Esophagus squamous epithelium (tissue), 5 donors: ENCODE measurements around the gene OTOG. TPM values are rescaled to one million over a fixed set of nuclear protein-coding genes. Genes with fewer than 3 reads are reported as not detected.
"Not testable (repeated sequence)": the region's sequence is repeated elsewhere in the genome, so short reads cannot be mapped to it uniquely, and the experiment has no call there.

Experiments
- DNase-seq: peaks from one replicate; lab custom pipeline; 2025; lab: John Stamatoyannopoulos, UW
- H3K27ac ChIP-seq, 4 donors: fragments of 200-600 bp; sonication (generic); one replicate each; pipeline ENCODE4 v1.5.1; 2016 to 2019; ENCODE audit warnings: mild to moderate bottlenecking in 1 of 4
- H3K27me3 ChIP-seq, 4 donors: fragments of 200-600 bp; sonication (generic); 1 replicate in 3 of 4; 2 replicates in 1 of 4; pipeline versions ENCODE4 v1.5.1 to v1.6.0; 2017 to 2021; ENCODE audit warnings: antibody characterized with exemption in 1 of 4
- H3K36me3 ChIP-seq, 3 donors: fragments of 200-600 bp; sonication (generic); one replicate each; pipeline ENCODE4 v1.5.1; 2016 to 2019
- H3K4me1 ChIP-seq, 3 donors: fragments of 200-600 bp; sonication (generic); one replicate each; pipeline ENCODE4 v1.5.1; 2017 to 2019
- H3K4me3 ChIP-seq, 4 donors: fragments of 200-600 bp; sonication (generic); 1 replicate in 3 of 4; 2 replicates in 1 of 4; pipeline ENCODE4 v1.5.1; 2016 to 2019; ENCODE audit warnings: mild to moderate bottlenecking in 2 of 4, moderate library complexity in 1 of 4
- H3K9me3 ChIP-seq, 3 donors: fragments of 200-600 bp; sonication (generic); one replicate each; pipeline ENCODE4 v1.5.1; 2016 to 2019
- POLR2A ChIP-seq, 4 donors: fragments of 450-650 bp; IDR thresholded peaks; one replicate each; pipeline ENCODE4 v1.6.1; 2017; ENCODE audit warnings: antibody characterized with exemption in 4 of 4, mild to moderate bottlenecking in 4 of 4, moderate library complexity in 3 of 4
- WGBS, 2 donors: methylation state at CpG; one replicate each; pipeline ENCODE4 v1.1.5; 2018; 5-methylcytosine and 5-hydroxymethylcytosine counted together
- intact Hi-C: fragments of 100-400 bp; cut with DNase I; formaldehyde crosslinking; loops from one replicate; pipeline ENCODE4 v1.15.0; 2022
- total RNA-seq, 4 donors: library from RNA; depleted of rRNA; stranded (reverse); fragments of >200 nt; gene quantifications; one replicate each; pipeline ENCODE4 v1.1.0, GENCODE V29; 2016
- TF ChIP-seq, protein P1 (sequence below), 6 experiments: fragments of 450-650 bp in 4 of 6; fragments of 200-600 bp in 2 of 6; sonication (generic) in 2 of 6; IDR thresholded peaks; one replicate each; pipeline ENCODE4 v1.5.1; 2016 to 2019; ENCODE audit warnings: antibody characterized with exemption in 6 of 6, mild to moderate bottlenecking in 4 of 6, moderate library complexity in 4 of 6
- donor health status: DM: yes; HTN: yes; CAD: no.

OTOG gene
- total RNA-seq, 4 donors from 2014 or later: not detected

DNA sequence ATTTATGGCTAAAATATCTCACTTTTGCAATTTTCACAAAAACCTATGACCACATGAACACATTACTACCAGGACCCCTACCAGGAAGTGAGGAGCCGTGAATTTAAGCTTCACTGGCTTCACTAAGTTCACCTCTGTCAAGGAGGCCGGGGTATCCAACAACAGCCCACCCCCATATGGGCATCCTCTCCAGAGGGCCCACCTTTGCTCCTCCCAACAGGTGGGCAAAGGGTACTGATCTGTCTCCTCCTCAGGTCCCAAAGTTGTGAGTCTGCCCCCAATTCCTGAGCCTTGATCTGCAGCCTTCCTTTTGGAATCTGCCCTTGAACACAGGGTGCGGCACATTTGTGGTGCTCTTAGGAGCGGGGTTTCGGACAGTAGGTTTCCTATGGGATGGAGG, 66.9 kb downstream of the OTOG start:
- Histone ChIP-seq H3K36me3 (no peaks in the 10 kb centered on the region), H3K9me3 (no peaks in the 10 kb centered on the region), H3K27ac (no peak overlapping the region), H3K4me3 (no peak overlapping the region), H3K4me1 (no peaks in the 10 kb centered on the region), H3K27me3 (peaks cover 0 to 19% (median 0%) of the 10 kb centered on the region in 4 donors)
- no peak for DNase-seq
- intact Hi-C loops: no loop called here
- TF ChIP-seq, protein P1, sequence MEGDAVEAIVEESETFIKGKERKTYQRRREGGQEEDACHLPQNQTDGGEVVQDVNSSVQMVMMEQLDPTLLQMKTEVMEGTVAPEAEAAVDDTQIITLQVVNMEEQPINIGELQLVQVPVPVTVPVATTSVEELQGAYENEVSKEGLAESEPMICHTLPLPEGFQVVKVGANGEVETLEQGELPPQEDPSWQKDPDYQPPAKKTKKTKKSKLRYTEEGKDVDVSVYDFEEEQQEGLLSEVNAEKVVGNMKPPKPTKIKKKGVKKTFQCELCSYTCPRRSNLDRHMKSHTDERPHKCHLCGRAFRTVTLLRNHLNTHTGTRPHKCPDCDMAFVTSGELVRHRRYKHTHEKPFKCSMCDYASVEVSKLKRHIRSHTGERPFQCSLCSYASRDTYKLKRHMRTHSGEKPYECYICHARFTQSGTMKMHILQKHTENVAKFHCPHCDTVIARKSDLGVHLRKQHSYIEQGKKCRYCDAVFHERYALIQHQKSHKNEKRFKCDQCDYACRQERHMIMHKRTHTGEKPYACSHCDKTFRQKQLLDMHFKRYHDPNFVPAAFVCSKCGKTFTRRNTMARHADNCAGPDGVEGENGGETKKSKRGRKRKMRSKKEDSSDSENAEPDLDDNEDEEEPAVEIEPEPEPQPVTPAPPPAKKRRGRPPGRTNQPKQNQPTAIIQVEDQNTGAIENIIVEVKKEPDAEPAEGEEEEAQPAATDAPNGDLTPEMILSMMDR (IDR thresholded peaks at IDR 0.05): no peak
- no peak for TF ChIP-seq POLR2A (IDR thresholded peaks at IDR 0.05)
- WGBS, 2 donors: 76 to 93% methylated on average over 5 of the region's 5 CpGs

DNA sequence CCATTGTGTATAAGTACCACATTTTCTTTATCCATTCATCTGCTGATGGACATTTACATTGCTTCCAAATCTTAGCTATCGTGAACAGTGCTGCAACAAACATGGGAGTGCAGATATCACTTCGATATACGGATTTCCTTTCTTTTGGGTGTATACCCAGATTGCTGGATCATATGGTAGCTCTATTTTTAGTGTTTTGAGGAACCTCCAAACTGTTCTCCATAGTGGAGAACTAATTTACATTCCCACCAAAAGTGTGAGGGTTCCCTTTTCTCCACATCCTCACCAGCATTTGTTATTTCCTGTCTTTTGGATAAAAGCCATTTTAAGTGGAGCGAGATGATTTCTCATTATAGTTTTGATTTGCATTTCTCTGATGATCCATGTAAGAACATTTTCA, 75.7 kb downstream of the OTOG start:
- 84% methylated on average over 4 of the region's 4 CpGs for WGBS, 2 donors
- Histone ChIP-seq H3K27me3 (peaks cover 0 to 26% (median 0%) of the 10 kb centered on the region in 4 donors), H3K9me3 (peaks cover 0 to 19% (median 0%) of the 10 kb centered on the region in 3 donors)
- H3K4me3 ChIP-seq, H3K4me1 ChIP-seq, H3K36me3 ChIP-seq, intact Hi-C loops, DNase-seq, H3K27ac ChIP-seq: not testable (repeated sequence)

DNA sequence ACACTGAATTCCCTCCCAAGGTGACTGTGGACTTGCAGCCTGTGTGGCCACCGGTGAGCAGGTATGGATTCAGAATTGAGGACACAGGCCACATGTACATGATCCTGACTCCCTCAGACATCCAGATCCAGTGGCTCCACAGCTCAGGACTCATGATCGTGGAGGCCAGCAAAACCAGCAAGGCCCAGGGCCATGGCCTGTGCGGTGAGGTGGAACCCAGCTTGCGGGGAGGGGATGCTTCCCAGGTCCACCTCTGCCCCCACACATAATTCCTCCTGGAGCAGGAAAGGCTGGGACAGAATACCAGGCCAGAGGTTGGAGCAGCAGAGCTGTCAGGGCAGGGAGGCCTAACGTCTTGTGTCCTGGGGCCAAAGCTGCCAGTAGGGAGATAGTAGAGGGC, 82.1 kb downstream of the OTOG start:
- no peaks in the 10 kb centered on the region for H3K36me3 ChIP-seq
- H3K9me3 ChIP-seq: no peaks in the 10 kb centered on the region
- H3K4me1 ChIP-seq: no peaks in the 10 kb centered on the region
- H3K27me3 ChIP-seq: peaks cover 0 to 36% (median 0%) of the 10 kb centered on the region in 4 donors
- H3K27ac ChIP-seq: no peak overlapping the region
- intact Hi-C loops: no loop called here
- TF ChIP-seq, protein P1 (IDR thresholded peaks at IDR 0.05): no peak
- no peak overlapping the region for H3K4me3 ChIP-seq
- DNase-seq: no peak
- WGBS, 2 donors: 58 to 70% methylated on average over 2 to 3 of the region's 5 CpGs

DNA sequence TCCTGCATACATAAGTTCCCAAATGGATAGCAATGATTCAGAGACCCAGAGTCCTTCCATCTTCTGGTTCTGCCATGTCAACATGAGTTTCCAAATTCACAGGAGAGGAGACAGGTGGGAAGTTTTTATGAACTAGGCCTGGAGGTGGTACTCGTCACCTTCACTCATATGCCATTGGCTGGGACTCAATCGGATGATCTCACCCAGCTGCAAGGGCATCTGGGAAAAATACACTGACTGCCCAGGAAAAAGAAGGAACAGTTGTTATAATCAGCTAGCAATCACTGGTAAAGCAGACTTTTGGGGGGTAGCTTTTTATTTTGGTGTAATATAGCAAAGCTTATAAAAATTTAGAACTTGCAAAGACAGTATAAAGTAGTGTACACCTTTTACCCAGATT, 83.9 kb downstream of the OTOG start:
- no peak overlapping the region for H3K27ac ChIP-seq
- H3K9me3 ChIP-seq: no peaks in the 10 kb centered on the region
- no peaks in the 10 kb centered on the region for H3K36me3 ChIP-seq
- no peak for TF ChIP-seq POLR2A (IDR thresholded peaks at IDR 0.05)
- TF ChIP-seq, protein P1 (IDR thresholded peaks at IDR 0.05): no peak
- H3K4me1 ChIP-seq: no peaks in the 10 kb centered on the region
- H3K27me3 ChIP-seq: peaks cover 0 to 27% (median 0%) of the 10 kb centered on the region in 4 donors
- intact Hi-C loops: no loop called here
- H3K4me3 ChIP-seq: no peak overlapping the region
- DNase-seq: no peak
- 60 to 83% methylated on average over 2 of the region's 2 CpGs for WGBS, 2 donors

DNA sequence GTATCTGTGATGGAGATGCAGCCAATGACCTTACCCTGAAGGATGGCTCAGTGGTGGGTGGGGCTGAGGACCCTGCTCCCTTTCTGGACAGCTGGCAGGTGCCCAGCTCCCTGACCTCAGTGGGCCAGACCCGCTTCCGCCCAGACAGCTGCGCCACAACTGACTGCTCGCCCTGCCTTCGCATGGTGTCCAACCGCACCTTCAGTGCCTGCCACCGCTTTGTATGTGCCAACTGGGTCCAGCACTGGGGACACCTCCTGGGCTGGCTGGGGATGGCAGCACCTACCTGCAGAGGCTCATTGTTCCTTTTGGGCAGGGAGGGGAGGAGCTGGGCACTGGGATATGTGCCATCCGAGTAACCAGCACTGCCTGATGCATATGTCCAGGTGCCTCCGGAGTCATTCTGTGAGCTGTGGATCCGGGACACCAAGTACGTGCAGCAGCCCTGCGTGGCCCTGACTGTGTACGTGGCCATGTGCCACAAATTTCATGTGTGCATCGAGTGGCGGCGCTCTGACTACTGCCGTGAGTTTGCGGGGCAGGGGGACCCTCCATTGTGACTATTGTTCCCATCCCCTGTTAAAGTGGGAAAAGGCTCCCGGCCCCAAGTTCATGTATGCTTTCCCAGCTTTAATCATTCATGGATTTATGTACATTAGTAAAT, 84.8 kb downstream of the OTOG start:
- Histone ChIP-seq H3K4me1 (no peaks in the 10 kb centered on the region), H3K27me3 (peaks cover 0 to 18% (median 0%) of the 10 kb centered on the region in 4 donors), H3K27ac (no peak overlapping the region), H3K36me3 (no peaks in the 10 kb centered on the region), H3K9me3 (no peaks in the 10 kb centered on the region), H3K4me3 (no peak overlapping the region)
- TF ChIP-seq POLR2A (IDR thresholded peaks at IDR 0.05): no peak
- TF ChIP-seq, protein P1 (IDR thresholded peaks at IDR 0.05): no peak
- intact Hi-C loops: no loop called here
- DNase-seq: no peak
- WGBS, 2 donors: 85 to 94% methylated on average over 8 to 11 of the region's 19 CpGs
